Middle frontal gyrus (tissue), 1 donor: Measurements from ENCODE around the gene WDR59.
"Not testable (repeated sequence)": the region's sequence is repeated elsewhere in the genome, so short reads cannot be mapped to it uniquely, and the experiment has no call there.

Experiments
- DNase-seq: peaks from one replicate; pipeline ENCODE4 v3.0.0-alpha.2; 2015; ENCODE audit warnings: low spot score; ENCODE audit errors: extremely low spot score

The WDR59 gene

GRCh38 chr16:74868035-74868434 lies 116.9 kb downstream of the WDR59 start:
- DNase-seq: no peak

GRCh38 chr16:74867281-74867849 lies 117.6 kb downstream of the WDR59 start:
- DNase-seq: no peak

- DNase-seq: no peak
Measured at GRCh38 chr16:74865922-74866598, 118.9 kb downstream of the WDR59 start.

- DNase-seq: peak; percentile 38
Measured at GRCh38 chr16:74862743-74863244, 122.1 kb downstream of the WDR59 start.

- no peak for DNase-seq
Measured at GRCh38 chr16:74852500-74852875, 132.4 kb downstream of the WDR59 start.

- DNase-seq: no peak
Measured at GRCh38 chr16:74850027-74850426, 134.9 kb downstream of the WDR59 start.

GRCh38 chr16:74847202-74847601 lies 137.7 kb downstream of the WDR59 start:
- no peak for DNase-seq

- DNase-seq: no peak
Measured at GRCh38 chr16:74846714-74847113, 138.2 kb downstream of the WDR59 start.

- DNase-seq: no peak
Measured at GRCh38 chr16:74844041-74844980, 140.6 kb downstream of the WDR59 start.

- not testable (repeated sequence) for DNase-seq
Measured at GRCh38 chr16:74843381-74844035, 141.4 kb downstream of the WDR59 start.

- DNase-seq: no peak
Measured at GRCh38 chr16:74842413-74842812, 142.5 kb downstream of the WDR59 start.

GRCh38 chr16:74841904-74842303 lies 143.0 kb downstream of the WDR59 start:
- DNase-seq: no peak

- DNase-seq: no peak
Measured at GRCh38 chr16:74841469-74841868, 143.5 kb downstream of the WDR59 start.

GRCh38 chr16:74837056-74837455 lies 147.9 kb downstream of the WDR59 start:
- DNase-seq: no peak

GRCh38 chr16:74836111-74836671 lies 148.7 kb downstream of the WDR59 start:
- no peak for DNase-seq

GRCh38 chr16:74832228-74832627 lies 152.7 kb downstream of the WDR59 start:
- DNase-seq: no peak

GRCh38 chr16:74831467-74831866 lies 153.5 kb downstream of the WDR59 start:
- DNase-seq: no peak

- DNase-seq: no peak
Measured at GRCh38 chr16:74830648-74831047, 154.3 kb downstream of the WDR59 start.

GRCh38 chr16:74829637-74830036 lies 155.3 kb downstream of the WDR59 start:
- DNase-seq: no peak

- no peak for DNase-seq
Measured at GRCh38 chr16:74825941-74826340, 159.0 kb downstream of the WDR59 start.

- no peak for DNase-seq
Measured at GRCh38 chr16:74825016-74825415, 159.9 kb downstream of the WDR59 start.
